Spleen (tissue), 11 donors: ENCODE data around the gene SRSF6. TPM values are rescaled to one million over a fixed set of nuclear protein-coding genes. Genes with fewer than 3 reads are reported as not detected.
"Not testable (repeated sequence)": the region's sequence is repeated elsewhere in the genome, so short reads cannot be mapped to it uniquely, and the experiment has no call there.

Source experiments
- DNase-seq: peaks from one replicate; pipeline ENCODE4 v3.0.0-alpha.2; 2020
- H3K27ac ChIP-seq, 8 donors: fragments of 200-600 bp; sonication (generic) in 7 of 8; 1 replicate in 4 of 8; 2 replicates in 4 of 8; pipeline versions ENCODE4 v1.5.0 to v1.8.0; 2016 to 2021; ENCODE audit warnings: inconsistent platforms in 4 of 8, mild to moderate bottlenecking in 4 of 8, moderate library complexity in 1 of 8
- H3K27me3 ChIP-seq, 7 donors: fragments of 200-600 bp; sonication (generic) in 6 of 7; replicated peaks in 1 of 7; 1 replicate in 4 of 7; 2 replicates in 3 of 7; pipeline versions ENCODE4 v1.5.0 to v1.8.0; 2016 to 2021; ENCODE audit warnings: inconsistent platforms in 3 of 7, mild to moderate bottlenecking in 1 of 7
- H3K36me3 ChIP-seq, 6 donors: fragments of 200-600 bp; sonication (generic) in 5 of 6; 1 replicate in 4 of 6; 2 replicates in 2 of 6; pipeline versions ENCODE4 v1.5.0 to v1.8.0; 2016 to 2021; ENCODE audit warnings: inconsistent platforms in 2 of 6
- H3K4me1 ChIP-seq, 6 donors: fragments of 200-600 bp; sonication (generic) in 5 of 6; 1 replicate in 3 of 6; 2 replicates in 3 of 6; pipeline versions ENCODE4 v1.5.0 to v1.8.0; 2016 to 2021; ENCODE audit warnings: inconsistent platforms in 3 of 6
- H3K4me3 ChIP-seq, 8 donors: fragments of 200-600 bp; sonication (generic) in 7 of 8; 1 replicate in 4 of 8; 2 replicates in 4 of 8; pipeline versions ENCODE4 v1.5.0 to v1.8.0; 2016 to 2021; ENCODE audit warnings: inconsistent platforms in 4 of 8, mild to moderate bottlenecking in 4 of 8, moderate library complexity in 2 of 8
- H3K9me3 ChIP-seq, 8 donors: fragments of 200-600 bp; sonication (generic) in 7 of 8; 1 replicate in 4 of 8; 2 replicates in 4 of 8; pipeline versions ENCODE4 v1.5.0 to v1.8.0; 2016 to 2021; ENCODE audit warnings: inconsistent platforms in 4 of 8
- POLR2A ChIP-seq, 3 donors: fragments of 450-650 bp; IDR thresholded peaks; one replicate each; pipeline ENCODE4 v1.5.1; 2017; ENCODE audit warnings: antibody characterized with exemption in 3 of 3, mild to moderate bottlenecking in 1 of 3
- POLR2AphosphoS5 ChIP-seq, 3 donors: sonication (generic); formaldehyde crosslinking; IDR thresholded peaks; one replicate each; pipeline ENCODE4 v1.5.1; 2017; ENCODE audit warnings: antibody characterized with exemption in 3 of 3
- WGBS, 5 donors: extraction: QIAGEN DNeasy Blood & Tissue Kit in 3 of 5; methylation state at CpG; one replicate each; pipeline versions ENCODE4 v1.1.5 to v1.1.7; 2013 to 2018; 5-methylcytosine and 5-hydroxymethylcytosine counted together
- intact Hi-C: fragments of 100-400 bp; cut with DNase I; formaldehyde crosslinking; loops from one replicate; pipeline ENCODE4 v1.15.0; 2023; ENCODE audit warnings: low total_unique reads
- polyA plus RNA-seq, 3 donors: library from polyadenylated mRNA; stranded (reverse); fragments of 200-250 nt; gene quantifications; one replicate each; pipeline ENCODE4 v1.2.1, GENCODE V29; 2013
- total RNA-seq, 7 donors: library from RNA; depleted of rRNA in 3 of 7; stranded (reverse); fragments of >200 nt in 3 of 7; fragmentation: NEBNext Ultra II Directional in 4 of 7; extraction: Animal tissue kit (Norgen Biotek cat#: 25700) in 4 of 7; gene quantifications; one replicate each; pipeline versions ENCODE4 v1.1.0 to v1.2.1, GENCODE V29; 2016 to 2021
- TF ChIP-seq, protein P1 (sequence below), 11 experiments: fragments of 200-600 bp in 7 of 11; fragments of 450-650 bp in 4 of 11; sonication (generic) in 4 of 11; IDR thresholded peaks in 8 of 11; conservative IDR thresholded peaks in 3 of 11; 1 replicate in 7 of 11; 2 replicates in 4 of 11; pipeline versions ENCODE4 v1.4.0 to v1.8.0; 2016 to 2021; ENCODE audit warnings: antibody characterized with exemption in 11 of 11, inconsistent platforms in 4 of 11, mild to moderate bottlenecking in 1 of 11
- donor health status: healthy with polysubstance abuse.
- donor health status: DM: no; HTN: no; CAD: no; lungs with moderate emphysema.
- donor health status: DM: no; HTN: no; CAD: no.
- donor health status: Bipolar disorder and iron deficiency.
- donor health status: healthy.
- donor health status: DM: no; HTN: no; CAD: no.
- donor health status: DM: yes; HTN: yes; CAD: no.

SRSF6 gene
- total and polyA plus RNA-seq, 10 donors: 68.7 to 161 (median 98.6) TPM

DNA sequence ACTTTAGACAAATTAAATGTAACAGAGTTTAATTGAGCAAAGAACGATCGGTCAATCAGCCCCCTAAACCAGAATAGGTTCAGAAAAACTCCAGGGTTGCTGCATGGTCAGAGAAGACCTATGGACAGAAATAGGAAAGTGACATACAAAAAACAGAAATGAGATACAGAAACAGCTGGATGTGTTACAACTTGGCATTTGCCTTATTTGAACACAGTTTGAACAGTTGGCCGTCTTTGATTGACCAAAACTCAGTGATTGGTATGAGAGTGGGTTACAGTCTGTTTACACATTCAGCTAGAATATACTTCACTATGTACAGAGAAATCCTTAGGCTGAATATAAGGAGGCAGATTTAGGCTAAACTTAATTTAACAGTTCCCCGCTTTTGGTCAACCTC, 19.9 kb downstream of the SRSF6 start:
- no peak for DNase-seq
- Histone ChIP-seq H3K36me3 (no peaks in the 10 kb centered on the region), H3K27me3 (no peaks in the 10 kb centered on the region), H3K9me3 (peaks cover 0 to 5% (median 0%) of the 10 kb centered on the region in 8 donors), H3K27ac (no peak overlapping the region), H3K4me3 (no peak overlapping the region), H3K4me1 (no peaks in the 10 kb centered on the region)
- intact Hi-C loops: no loop called here
- 81 to 95% (median 90%) methylated on average over 4 of the region's 4 CpGs for WGBS, 5 donors
- TF ChIP-seq POLR2A (IDR thresholded peaks at IDR 0.05) (no peak), POLR2AphosphoS5 (IDR thresholded peaks at IDR 0.05) (no peak)
- TF ChIP-seq, protein P1, sequence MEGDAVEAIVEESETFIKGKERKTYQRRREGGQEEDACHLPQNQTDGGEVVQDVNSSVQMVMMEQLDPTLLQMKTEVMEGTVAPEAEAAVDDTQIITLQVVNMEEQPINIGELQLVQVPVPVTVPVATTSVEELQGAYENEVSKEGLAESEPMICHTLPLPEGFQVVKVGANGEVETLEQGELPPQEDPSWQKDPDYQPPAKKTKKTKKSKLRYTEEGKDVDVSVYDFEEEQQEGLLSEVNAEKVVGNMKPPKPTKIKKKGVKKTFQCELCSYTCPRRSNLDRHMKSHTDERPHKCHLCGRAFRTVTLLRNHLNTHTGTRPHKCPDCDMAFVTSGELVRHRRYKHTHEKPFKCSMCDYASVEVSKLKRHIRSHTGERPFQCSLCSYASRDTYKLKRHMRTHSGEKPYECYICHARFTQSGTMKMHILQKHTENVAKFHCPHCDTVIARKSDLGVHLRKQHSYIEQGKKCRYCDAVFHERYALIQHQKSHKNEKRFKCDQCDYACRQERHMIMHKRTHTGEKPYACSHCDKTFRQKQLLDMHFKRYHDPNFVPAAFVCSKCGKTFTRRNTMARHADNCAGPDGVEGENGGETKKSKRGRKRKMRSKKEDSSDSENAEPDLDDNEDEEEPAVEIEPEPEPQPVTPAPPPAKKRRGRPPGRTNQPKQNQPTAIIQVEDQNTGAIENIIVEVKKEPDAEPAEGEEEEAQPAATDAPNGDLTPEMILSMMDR (IDR thresholded peaks at IDR 0.05 in 8 of 11, conservative IDR thresholded peaks at IDR 0.05 in 3 of 11): no peak

DNA sequence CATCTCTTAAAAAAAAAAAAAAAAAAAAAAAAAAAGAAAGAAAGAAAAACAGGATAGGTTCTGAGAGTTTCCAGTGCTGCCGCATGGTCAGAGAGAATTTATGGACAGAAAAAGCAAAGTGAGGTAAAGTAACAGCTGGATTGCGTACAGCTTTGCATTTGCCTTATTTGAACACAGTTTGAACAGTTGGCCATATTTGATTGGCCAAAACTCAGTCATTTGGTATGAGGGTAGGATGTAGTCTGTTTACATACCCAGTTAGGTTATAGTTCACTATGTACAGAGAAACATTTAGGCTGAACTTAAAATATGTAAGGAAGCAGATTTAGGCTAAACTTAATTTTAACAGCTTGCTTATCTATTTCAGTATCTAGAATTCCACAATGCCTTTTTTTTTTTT, 32.3 kb downstream of the SRSF6 start:
- intact Hi-C loops: no loop called here
- Histone ChIP-seq H3K4me3 (no peak overlapping the region), H3K27ac (no peak overlapping the region), H3K9me3 (peaks cover 0 to 28% (median 23%) of the 10 kb centered on the region in 8 donors), H3K27me3 (no peaks in the 10 kb centered on the region), H3K4me1 (no peaks in the 10 kb centered on the region), H3K36me3 (no peaks in the 10 kb centered on the region)
- TF ChIP-seq POLR2AphosphoS5 (IDR thresholded peaks at IDR 0.05): no peak
- TF ChIP-seq POLR2A (IDR thresholded peaks at IDR 0.05): no peak
- TF ChIP-seq, protein P1 (IDR thresholded peaks at IDR 0.05 in 8 of 11, conservative IDR thresholded peaks at IDR 0.05 in 3 of 11): no peak
- 83 to 92% (median 90%) methylated on average over 2 of the region's 2 CpGs for WGBS, 5 donors
- no peak for DNase-seq

DNA sequence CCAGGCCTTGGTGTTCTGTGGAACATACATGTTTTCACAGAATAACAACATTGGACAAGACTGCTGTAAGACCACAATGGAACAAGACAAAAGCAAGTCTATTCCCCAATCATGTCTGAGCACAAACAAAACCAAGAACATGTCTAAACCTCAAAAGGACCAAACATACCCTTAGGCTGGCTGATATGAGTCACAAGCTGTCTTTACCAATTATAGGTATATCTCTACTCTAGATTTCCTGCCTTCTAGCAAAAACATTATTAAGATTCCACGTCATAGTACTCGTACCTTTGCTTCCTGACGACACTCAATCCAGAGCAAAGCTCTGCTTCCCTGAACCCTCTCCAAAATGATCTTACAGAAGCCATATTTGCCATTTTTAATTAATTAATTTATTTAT, 34.4 kb downstream of the SRSF6 start:
- no peaks in the 10 kb centered on the region for H3K27me3 ChIP-seq
- H3K36me3 ChIP-seq: no peaks in the 10 kb centered on the region
- H3K9me3 ChIP-seq: peaks cover 0 to 16% (median 8%) of the 10 kb centered on the region in 8 donors
- 65 to 82% (median 77%) methylated on average over 3 of the region's 3 CpGs for WGBS, 5 donors
- intact Hi-C loops: no loop called here
- H3K27ac ChIP-seq: no peak overlapping the region
- no peaks in the 10 kb centered on the region for H3K4me1 ChIP-seq
- H3K4me3 ChIP-seq: no peak overlapping the region
- DNase-seq: no peak
- no peak for TF ChIP-seq POLR2A (IDR thresholded peaks at IDR 0.05)
- no peak for TF ChIP-seq POLR2AphosphoS5 (IDR thresholded peaks at IDR 0.05)
- TF ChIP-seq, protein P1 (IDR thresholded peaks at IDR 0.05 in 8 of 11, conservative IDR thresholded peaks at IDR 0.05 in 3 of 11): no peak

DNA sequence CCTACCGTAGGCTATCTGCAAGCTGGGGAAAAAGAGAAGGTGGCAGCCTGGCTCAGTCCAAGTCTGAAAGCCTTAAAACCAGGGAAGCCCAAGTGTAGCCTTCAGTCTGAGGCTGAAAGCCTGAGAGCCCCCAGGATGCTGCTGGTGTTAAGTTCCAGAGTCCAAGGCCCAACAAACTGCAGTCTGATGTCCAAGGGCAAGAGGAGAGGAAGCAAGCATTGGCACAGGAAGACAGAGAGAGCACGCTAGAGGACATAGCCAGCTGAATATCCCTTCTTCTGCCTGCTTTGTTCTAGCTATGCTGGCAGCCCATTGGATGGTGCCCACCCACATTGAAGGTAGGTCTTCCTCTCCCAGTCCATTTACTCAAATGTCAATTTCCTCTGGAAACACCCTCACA, 37.7 kb downstream of the SRSF6 start:
- Histone ChIP-seq H3K4me3 (no peak overlapping the region), H3K36me3 (no peaks in the 10 kb centered on the region), H3K27ac (no peak overlapping the region), H3K9me3 (peaks cover 0 to 24% (median 10%) of the 10 kb centered on the region in 8 donors), H3K27me3 (no peaks in the 10 kb centered on the region), H3K4me1 (no peaks in the 10 kb centered on the region)
- 25 to 84% (median 50%) methylated on average over 2 of the region's 2 CpGs for WGBS, 5 donors
- intact Hi-C loops: no loop called here
- no peak for TF ChIP-seq POLR2AphosphoS5 (IDR thresholded peaks at IDR 0.05)
- TF ChIP-seq, protein P1 (IDR thresholded peaks at IDR 0.05 in 8 of 11, conservative IDR thresholded peaks at IDR 0.05 in 3 of 11): no peak
- no peak for DNase-seq

DNA sequence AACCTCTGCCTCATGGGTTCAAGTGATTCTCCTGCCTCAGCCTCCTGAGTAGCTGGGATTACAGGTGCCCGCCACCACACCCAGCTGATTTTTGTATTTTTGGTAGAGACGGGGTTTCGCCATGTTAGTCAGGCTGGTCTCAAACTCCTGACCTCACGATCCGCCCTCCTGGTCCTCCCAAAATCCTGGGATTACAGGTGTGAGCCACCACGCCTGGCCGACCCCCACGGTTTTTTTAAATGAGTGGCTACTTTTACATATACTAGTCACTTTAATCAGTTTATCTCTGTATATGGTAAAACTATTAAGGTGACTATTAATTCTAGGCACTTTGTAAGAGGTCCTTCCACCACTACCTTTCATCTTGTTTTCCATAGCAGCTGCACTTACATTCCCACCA, 44.3 kb downstream of the SRSF6 start:
- H3K36me3 ChIP-seq, H3K4me1 ChIP-seq, H3K4me3 ChIP-seq, H3K27ac ChIP-seq, DNase-seq, intact Hi-C loops: not testable (repeated sequence)
- Histone ChIP-seq H3K27me3 (peaks cover 0 to 27% (median 5%) of the 10 kb centered on the region in 7 donors), H3K9me3 (peaks cover 0 to 14% (median 8%) of the 10 kb centered on the region in 8 donors)
- WGBS, 5 donors: 88 to 95% (median 93%) methylated on average over 8 of the region's 8 CpGs
